M059J (cell line): Measurements from ENCODE around the gene RFK. TPM values are rescaled to one million over a fixed set of nuclear protein-coding genes. Genes with fewer than 3 reads are reported as not detected.

Experiments
- total RNA-seq: library from RNA; depleted of rRNA; stranded (reverse); fragments of >200 nt; shearing (Covaris generic); gene quantifications from 2 replicates; pipeline ENCODE4 v1.2.3, GENCODE V29; 2014; rRNA removed

The RFK gene
- total RNA-seq, 1 experiment from 2014 or later: 42.7 TPM

Other genes with a start within 250 kb of the RFK start
- 82.2 and 86.3 TPM in 2 replicates for gene GCNT1, start 64.8 kb upstream of the RFK start, total RNA-seq